Bronchial epithelial cell (primary cell): ENCODE results near the gene ANTXR2. TPM values are rescaled to one million over a fixed set of nuclear protein-coding genes. Genes with fewer than 3 reads are reported as not detected.

Source experiments
- DNase-seq: peaks from one replicate; pipeline ENCODE4 v3.0.0-alpha.2; 2010; ENCODE audit warnings: low read depth
- FAIRE-seq: peaks from 2 replicates; lab custom pipeline; 2011; peaks lifted over from hg19 to GRCh38; lab: Jason Lieb, UNC
- H3K27me3 ChIP-seq: 2 replicates; pipeline ENCODE4 v1.5.1; 2011; ENCODE audit warnings: low read length; ENCODE audit not compliant: control insufficient read depth, insufficient read depth
- H3K36me3 ChIP-seq: 2 replicates; pipeline ENCODE4 v1.5.1; 2011; ENCODE audit warnings: low read length; ENCODE audit not compliant: control insufficient read depth, insufficient read depth
- H3K4me3 ChIP-seq: 2 replicates; pipeline ENCODE4 v1.5.1; 2011; ENCODE audit warnings: mild to moderate bottlenecking, low read depth, low read length, control low read depth
- total RNA-seq: library from RNA; depleted of rRNA; stranded (reverse); fragments of >200 nt; gene quantifications from 2 replicates; pipeline ENCODE4 v1.2.1, GENCODE V29; 2014
- TF ChIP-seq, protein P1 (sequence below): IDR thresholded peaks from 2 replicates; pipeline ENCODE4 v1.5.1; 2011; ENCODE audit warnings: mild to moderate bottlenecking, moderate library complexity, low read length, control low read depth, inconsistent platforms; ENCODE audit not compliant: insufficient read depth, severe bottlenecking

ANTXR2 gene
- total RNA-seq, 1 donor from 2014 or later = 35.5 TPM

DNA sequence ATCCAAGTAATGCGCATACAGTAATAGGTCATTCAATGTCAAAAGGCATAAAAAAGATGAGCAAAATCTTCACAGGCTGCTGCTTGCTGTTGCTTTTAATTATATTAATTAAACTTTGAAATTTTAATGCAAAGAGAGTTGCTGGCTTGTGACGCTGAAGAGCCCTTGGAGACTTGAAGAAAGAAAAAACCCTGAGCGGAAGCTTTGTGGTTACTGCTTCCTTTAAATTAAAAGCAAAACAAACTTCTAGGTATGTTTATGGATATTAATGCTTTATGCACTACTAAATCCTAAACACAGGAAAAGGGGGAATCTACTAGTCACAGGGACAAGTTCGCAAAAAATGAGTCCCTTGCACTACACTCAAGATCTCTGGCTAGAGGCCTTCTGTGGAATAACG lies 166.7 kb downstream of the ANTXR2 start:
- FAIRE-seq (no peak), DNase-seq (no peak)
- Histone ChIP-seq H3K36me3 (peaks cover 2% of the 10 kb centered on the region), H3K27me3 (no peaks in the 10 kb centered on the region), H3K4me3 (no peak overlapping the region)
- TF ChIP-seq, protein P1, sequence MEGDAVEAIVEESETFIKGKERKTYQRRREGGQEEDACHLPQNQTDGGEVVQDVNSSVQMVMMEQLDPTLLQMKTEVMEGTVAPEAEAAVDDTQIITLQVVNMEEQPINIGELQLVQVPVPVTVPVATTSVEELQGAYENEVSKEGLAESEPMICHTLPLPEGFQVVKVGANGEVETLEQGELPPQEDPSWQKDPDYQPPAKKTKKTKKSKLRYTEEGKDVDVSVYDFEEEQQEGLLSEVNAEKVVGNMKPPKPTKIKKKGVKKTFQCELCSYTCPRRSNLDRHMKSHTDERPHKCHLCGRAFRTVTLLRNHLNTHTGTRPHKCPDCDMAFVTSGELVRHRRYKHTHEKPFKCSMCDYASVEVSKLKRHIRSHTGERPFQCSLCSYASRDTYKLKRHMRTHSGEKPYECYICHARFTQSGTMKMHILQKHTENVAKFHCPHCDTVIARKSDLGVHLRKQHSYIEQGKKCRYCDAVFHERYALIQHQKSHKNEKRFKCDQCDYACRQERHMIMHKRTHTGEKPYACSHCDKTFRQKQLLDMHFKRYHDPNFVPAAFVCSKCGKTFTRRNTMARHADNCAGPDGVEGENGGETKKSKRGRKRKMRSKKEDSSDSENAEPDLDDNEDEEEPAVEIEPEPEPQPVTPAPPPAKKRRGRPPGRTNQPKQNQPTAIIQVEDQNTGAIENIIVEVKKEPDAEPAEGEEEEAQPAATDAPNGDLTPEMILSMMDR = no peak

DNA sequence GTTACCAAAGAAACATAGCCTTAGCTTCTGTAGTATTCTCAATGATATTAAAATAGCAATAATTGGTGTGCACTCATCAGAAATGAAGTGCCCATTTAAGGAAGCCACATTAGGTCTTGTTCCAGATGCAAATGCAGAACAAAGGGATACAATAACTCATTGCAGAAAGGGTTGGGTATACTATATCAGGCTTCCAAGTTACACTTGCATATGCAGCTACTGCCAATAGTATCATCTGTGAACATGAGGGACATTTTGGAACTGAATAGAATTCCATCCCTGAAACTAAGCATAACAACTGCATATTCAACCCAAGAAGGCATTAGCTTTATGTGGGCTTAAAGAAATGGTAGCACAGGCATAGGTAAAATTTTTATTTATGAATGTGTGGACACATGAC lies 167.8 kb downstream of the ANTXR2 start:
- DNase-seq = no peak
- no peak overlapping the region for H3K4me3 ChIP-seq
- TF ChIP-seq, protein P1 = no peak
- H3K27me3 ChIP-seq = no peaks in the 10 kb centered on the region
- peaks cover 2% of the 10 kb centered on the region for H3K36me3 ChIP-seq
- FAIRE-seq = no peak

DNA sequence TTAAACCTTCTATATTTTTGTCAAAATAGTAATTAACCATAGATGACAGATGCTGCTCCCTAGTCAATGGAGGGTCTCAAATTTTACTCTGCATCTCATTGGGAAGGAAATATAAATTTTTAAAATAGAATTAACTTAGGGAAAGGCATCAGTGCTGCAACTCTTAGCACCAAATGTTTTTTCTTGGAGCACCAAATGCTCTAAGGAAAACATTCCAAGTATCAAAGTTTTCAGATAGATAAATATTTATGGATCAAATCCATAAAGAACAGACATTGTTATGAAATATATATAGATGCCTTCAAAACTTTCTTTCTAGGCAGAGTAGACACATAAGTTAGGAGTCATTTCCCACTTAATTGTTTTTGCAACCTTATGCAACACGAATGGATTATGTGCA lies 168.7 kb downstream of the ANTXR2 start:
- TF ChIP-seq, protein P1 = no peak
- no peak for FAIRE-seq

DNA sequence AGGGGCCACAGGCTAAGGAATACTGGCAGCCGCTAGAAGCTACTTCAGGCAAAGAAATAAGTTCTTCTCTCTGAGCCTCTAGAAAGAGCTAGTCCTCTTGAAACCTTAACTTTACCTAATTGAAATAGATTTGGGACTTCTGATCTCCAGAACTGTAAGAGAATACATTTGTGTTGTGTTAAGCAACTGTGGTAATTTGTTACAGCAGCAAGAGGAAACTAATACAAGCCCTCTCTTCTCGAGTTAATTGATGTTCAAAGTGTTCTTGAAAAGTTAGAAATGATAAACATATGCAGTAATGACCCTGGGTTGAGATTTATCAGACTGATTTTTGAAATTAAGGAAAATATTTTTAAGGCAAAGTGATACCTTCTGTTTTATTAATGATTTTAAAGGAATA lies 172.8 kb downstream of the ANTXR2 start:
- TF ChIP-seq, protein P1 = no peak
- FAIRE-seq (no peak), DNase-seq (no peak)
- Histone ChIP-seq H3K27me3 (no peaks in the 10 kb centered on the region), H3K36me3 (no peaks in the 10 kb centered on the region), H3K4me3 (no peak overlapping the region)

More for the DNA sequence above, 168.7 kb downstream of the ANTXR2 start:
- Histone ChIP-seq H3K27me3 (no peaks in the 10 kb centered on the region), H3K36me3 (peaks cover 2% of the 10 kb centered on the region), H3K4me3 (no peak overlapping the region)
- no peak for DNase-seq

DNA sequence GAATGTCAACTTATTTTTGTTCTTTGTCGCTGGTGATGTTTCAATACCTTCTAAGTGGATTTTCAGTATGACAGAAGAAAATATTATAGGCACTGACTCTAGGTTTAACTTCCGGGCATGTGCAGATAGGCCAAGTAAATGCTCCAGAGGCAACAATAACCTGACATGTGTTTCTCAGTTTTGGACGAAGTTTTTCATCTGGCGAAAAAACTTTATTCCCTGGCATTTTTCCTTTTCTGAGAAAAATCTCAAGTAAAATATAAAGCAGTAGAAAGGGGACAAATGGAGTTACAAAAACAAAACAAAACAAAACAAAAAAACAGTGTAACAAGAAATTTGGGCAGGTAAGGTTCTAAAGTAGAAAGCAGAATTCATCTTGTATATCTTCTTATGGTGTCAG lies 173.5 kb downstream of the ANTXR2 start:
- FAIRE-seq (no peak), DNase-seq (no peak)
- Histone ChIP-seq H3K36me3 (no peaks in the 10 kb centered on the region), H3K27me3 (no peaks in the 10 kb centered on the region), H3K4me3 (no peak overlapping the region)
- TF ChIP-seq, protein P1 = no peak

DNA sequence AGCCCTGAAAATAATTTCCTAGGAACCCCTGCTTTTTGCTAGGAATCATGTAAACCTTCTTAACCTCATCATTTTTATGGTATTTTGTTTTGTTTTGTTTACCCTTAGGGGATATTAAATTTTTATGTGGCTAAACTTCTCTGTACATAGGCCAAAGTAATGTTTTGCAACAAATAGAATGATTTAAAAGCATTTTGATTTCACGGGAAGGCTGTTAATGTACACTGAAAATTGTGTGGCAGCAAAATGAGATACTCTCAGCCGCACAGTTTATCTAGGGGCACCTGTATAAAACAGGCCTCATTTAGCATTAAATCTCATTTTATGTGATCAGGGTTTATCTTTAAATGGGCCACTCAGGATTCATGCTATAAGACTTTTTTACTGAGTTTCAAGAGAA lies 175.0 kb downstream of the ANTXR2 start:
- no peak for FAIRE-seq
- TF ChIP-seq, protein P1 = no peak
- Histone ChIP-seq H3K4me3 (no peak overlapping the region), H3K36me3 (no peaks in the 10 kb centered on the region), H3K27me3 (no peaks in the 10 kb centered on the region)
- no peak for DNase-seq
